SH-SY5Y (cell line): ENCODE data around the gene NECAP2.

Experiments used
- GATA2 ChIP-seq: IDR thresholded peaks from 2 replicates; pipeline ENCODE4 v1.6.1; 2011; ENCODE audit warnings: mild to moderate bottlenecking, low read depth, low read length
- GATA3 ChIP-seq: IDR thresholded peaks from 2 replicates; pipeline ENCODE4 v1.6.1; 2011; ENCODE audit warnings: low read depth, mild to moderate bottlenecking, low read length, moderate library complexity

DNA sequence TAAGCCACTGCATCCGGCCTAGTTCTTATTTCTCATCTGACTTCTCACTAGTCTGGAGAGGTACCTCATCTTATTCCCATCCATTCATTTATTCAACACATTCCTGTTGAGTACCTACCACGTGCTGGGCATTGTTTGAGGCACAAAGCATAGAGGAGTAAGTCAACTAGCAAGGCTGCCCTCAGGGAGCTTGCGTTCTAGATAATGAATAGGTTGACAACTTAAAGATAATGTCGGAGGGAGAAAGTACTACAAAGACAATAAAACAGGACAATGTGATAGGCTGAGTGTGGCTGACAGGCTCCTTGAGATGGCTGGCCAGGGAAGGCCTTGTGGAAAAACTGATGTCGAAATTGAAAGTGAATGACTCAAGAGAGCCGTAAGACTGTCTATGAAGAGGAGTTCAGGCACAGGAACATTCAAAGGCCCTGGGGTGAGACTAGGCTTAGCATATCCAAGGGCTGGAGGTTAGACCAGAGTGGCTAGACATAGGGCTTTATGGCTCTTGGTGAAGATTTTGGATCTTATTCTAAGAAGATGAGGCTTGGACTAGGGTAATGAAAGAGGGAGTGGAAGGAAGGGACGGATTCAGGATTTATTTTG is 21.6 kb upstream of the NECAP2 start:
- TF ChIP-seq GATA3: no peak
- no peak for TF ChIP-seq GATA2
